GM12891 (cell line): ENCODE measurements around the gene CR1.
"Not testable (repeated sequence)": the region's sequence is repeated elsewhere in the genome, so short reads cannot be mapped to it uniquely, and the experiment has no call there.

Source experiments
- DNase-seq: peaks from one replicate; pipeline ENCODE4 v3.0.0; 2011; ENCODE audit warnings: low spot score; ENCODE audit not compliant: insufficient read length
- FAIRE-seq: peaks from 2 replicates; lab custom pipeline; 2011; peaks lifted over from hg19 to GRCh38; lab: Jason Lieb, UNC
- PAX5 ChIP-seq: IDR thresholded peaks from 2 replicates; pipeline ENCODE4 v1.6.1; 2011; ENCODE audit warnings: low read length, moderate library complexity, mild to moderate bottlenecking; ENCODE audit not compliant: insufficient read depth, severe bottlenecking
- POLR2A ChIP-seq: IDR thresholded peaks from 2 replicates; pipeline ENCODE4 v1.6.1; 2011; ENCODE audit warnings: low read depth, low read length, control low read depth
- POLR2AphosphoS5 ChIP-seq: IDR thresholded peaks from 2 replicates; pipeline ENCODE4 v1.6.1; 2011; ENCODE audit warnings: low read depth, low read length, control low read depth
- POU2F2 ChIP-seq: IDR thresholded peaks from 2 replicates; pipeline ENCODE4 v1.6.1; 2011; ENCODE audit warnings: low read depth, mild to moderate bottlenecking, control low read depth, low read length, moderate library complexity
- SPI1 ChIP-seq: IDR thresholded peaks from 2 replicates; pipeline ENCODE4 v1.6.1; 2011; ENCODE audit warnings: low read depth, low read length, control low read depth
- TAF1 ChIP-seq: IDR thresholded peaks from 2 replicates; pipeline ENCODE4 v1.6.1; 2011; ENCODE audit warnings: low read depth, low read length, control low read depth

CR1 gene

GRCh38 chr1:207605444-207606361 is 109.7 kb downstream of the CR1 start:
- no peak for TF ChIP-seq SPI1
- no peak for TF ChIP-seq POU2F2
- no peak for TF ChIP-seq TAF1
- TF ChIP-seq PAX5, result no peak
- no peak for TF ChIP-seq POLR2A
- no peak for FAIRE-seq

GRCh38 chr1:207606362-207606755 is 110.4 kb downstream of the CR1 start:
- FAIRE-seq (no peak), DNase-seq (no peak)
- TF ChIP-seq PAX5, result no peak
- TF ChIP-seq POU2F2, result no peak
- no peak for TF ChIP-seq SPI1
- TF ChIP-seq TAF1, result no peak
- TF ChIP-seq POLR2AphosphoS5, result no peak
- TF ChIP-seq POLR2A, result no peak

More at GRCh38 chr1:207605444-207606361, 109.7 kb downstream of the CR1 start:
- DNase-seq, result no peak

GRCh38 chr1:207612762-207613161 is 116.8 kb downstream of the CR1 start:
- DNase-seq (no peak), FAIRE-seq (no peak)
- TF ChIP-seq POLR2AphosphoS5 (no peak), POU2F2 (no peak), PAX5 (no peak), POLR2A (no peak), SPI1 (no peak), TAF1 (no peak)

- TF ChIP-seq SPI1, result peak; percentile 52; the same call in 1 of the 2 replicates
- no peak for TF ChIP-seq TAF1
- DNase-seq (peak; percentile 30), FAIRE-seq (peak; percentile 88)
Observed at GRCh38 chr1:207619871-207620542, 124.0 kb downstream of the CR1 start.

GRCh38 chr1:207620543-207620893 is 124.6 kb downstream of the CR1 start:
- no peak for TF ChIP-seq POLR2A
- no peak for TF ChIP-seq PAX5
- TF ChIP-seq POU2F2, result no peak
- TF ChIP-seq POLR2AphosphoS5, result no peak
- TF ChIP-seq TAF1, result no peak
- TF ChIP-seq SPI1, result no peak
- DNase-seq (no peak), FAIRE-seq (no peak)

- not testable (repeated sequence) for FAIRE-seq
Observed at GRCh38 chr1:207625504-207626071, 129.6 kb downstream of the CR1 start.

GRCh38 chr1:207626972-207627337 is 131.0 kb downstream of the CR1 start:
- FAIRE-seq, result no peak
- no peak for TF ChIP-seq POU2F2
- TF ChIP-seq POLR2AphosphoS5, result no peak
- TF ChIP-seq SPI1, result no peak
- no peak for TF ChIP-seq PAX5
- TF ChIP-seq TAF1, result no peak
- no peak for TF ChIP-seq POLR2A

More at GRCh38 chr1:207625504-207626071, 129.6 kb downstream of the CR1 start:
- DNase-seq, result not testable (repeated sequence)

GRCh38 chr1:207627496-207627895 is 131.5 kb downstream of the CR1 start:
- TF ChIP-seq SPI1 (no peak), POLR2A (no peak)
- no peak for DNase-seq
- no peak for FAIRE-seq

More at GRCh38 chr1:207626972-207627337, 131.0 kb downstream of the CR1 start:
- no peak for DNase-seq

GRCh38 chr1:207628776-207629175 is 132.8 kb downstream of the CR1 start:
- FAIRE-seq (peak; percentile 50), DNase-seq (no peak)
- TF ChIP-seq PAX5, result no peak
- TF ChIP-seq TAF1, result no peak
- no peak for TF ChIP-seq POU2F2
- TF ChIP-seq SPI1, result no peak
- TF ChIP-seq POLR2AphosphoS5, result no peak
- no peak for TF ChIP-seq POLR2A

- no peak for TF ChIP-seq POU2F2
- no peak for TF ChIP-seq POLR2A
- no peak for TF ChIP-seq PAX5
- TF ChIP-seq TAF1, result no peak
- no peak for TF ChIP-seq SPI1
- TF ChIP-seq POLR2AphosphoS5, result no peak
- no peak for DNase-seq
- FAIRE-seq, result no peak
Observed at GRCh38 chr1:207631137-207631536, 135.2 kb downstream of the CR1 start.
